ENCODE measurements around the gene SAMHD1.
A peak's percentile ranks its signal among the peaks of the same experiment; 100 is the strongest.
"Not testable (repeated sequence)": the region's sequence is repeated elsewhere in the genome, so short reads cannot be mapped to it uniquely, and the experiment has no call there.

Gene SAMHD1

GRCh38 chr20:36951198-36951978, at the start of gene SAMHD1:
TSS of gene SAMHD1 (minus strand) at chr20:36951708. CDS start at chr20:36951643, 65 bp downstream.
- peak within 1 kb of the TSS; percentile 89 to 100 (median 95) for H3K4me2 ChIP-seq
- TF ChIP-seq Cebpa-rat (IDR thresholded peaks at IDR 0.05), result no peak
- peaks cover 0 to 11% (median 0%) of the 10 kb centered on the region in 11 experiments; a peak in 5 of 22 replicates for H3K36me3 ChIP-seq
- H3K27ac ChIP-seq, result peak within 1 kb of the TSS in 7 of 11 experiments; percentile 14 to 86 (median 69); a peak in 12 of 22 replicates
- peak within 1 kb of the TSS; percentile 57 to 94 (median 71) for H3K9ac ChIP-seq
- H3K27me3 ChIP-seq, result peaks cover 0 to 41% (median 37%) of the 10 kb centered on the region in 11 experiments; a peak in 18 of 22 replicates
- H4K20me1 ChIP-seq, result peaks cover 0 to 36% (median 8%) of the 10 kb centered on the region in 11 experiments; a peak in 13 of 22 replicates
- peaks cover 32 to 60% (median 44%) of the 10 kb centered on the region in 10 experiments for H3K4me1 ChIP-seq
- H3K9me3 ChIP-seq (replicated peaks in 1 of 11), result no peaks in the 10 kb centered on the region
- H3K4me3 ChIP-seq, result peak within 1 kb of the TSS; percentile 61 to 97 (median 70)

- H3K4me3 ChIP-seq, H3K27ac ChIP-seq, H4K20me1 ChIP-seq, H3K4me2 ChIP-seq, H3K9ac ChIP-seq, H3K27me3 ChIP-seq: not testable (repeated sequence)
- Histone ChIP-seq H3K36me3 (peaks cover 19 to 75% (median 69%) of the 10 kb centered on the region in 11 experiments), H3K4me1 (peaks cover 10 to 23% (median 21%) of the 10 kb centered on the region in 10 experiments), H3K9me3 (replicated peaks in 1 of 11) (peaks cover 4 to 19% (median 14%) of the 10 kb centered on the region in 11 experiments; a peak in 21 of 22 replicates)
Observed at GRCh38 chr20:37000171-37000570, 48.7 kb upstream of the SAMHD1 start.

DNA sequence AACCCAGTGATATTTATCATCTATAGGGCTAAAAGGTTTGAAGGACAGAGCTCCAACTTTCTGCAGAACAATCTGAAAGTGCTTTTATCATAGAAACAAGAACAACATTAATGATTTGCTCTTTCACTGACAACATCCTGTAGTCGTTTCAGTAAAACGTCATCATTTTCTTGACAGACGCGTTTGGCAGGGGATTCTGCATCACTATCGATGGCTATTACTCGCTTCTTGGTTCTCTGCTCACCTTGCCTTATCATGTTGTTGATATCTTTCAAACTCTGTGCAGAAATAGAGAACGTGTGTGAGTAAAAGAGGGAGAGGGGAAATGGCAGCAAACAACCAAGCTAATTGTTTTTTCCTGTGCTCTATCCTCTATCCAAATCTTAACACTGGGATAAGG, 47.1 kb upstream of the SAMHD1 start:
- TF ChIP-seq Cebpa-rat (IDR thresholded peaks at IDR 0.05), result no peak
- Histone ChIP-seq H3K4me1 (peaks cover 0 to 8% (median 6%) of the 10 kb centered on the region in 10 experiments; a peak in 15 of 20 replicates), H3K27me3 (no peaks in the 10 kb centered on the region), H4K20me1 (no peaks in the 10 kb centered on the region), H3K36me3 (peaks cover 31 to 78% (median 72%) of the 10 kb centered on the region in 11 experiments), H3K9me3 (replicated peaks in 1 of 11) (peaks cover 20 to 34% (median 29%) of the 10 kb centered on the region in 11 experiments), H3K27ac (no peak overlapping the region), H3K4me3 (no peak overlapping the region), H3K4me2 (no peak overlapping the region), H3K9ac (no peak overlapping the region)

- Histone ChIP-seq H4K20me1 (no peaks in the 10 kb centered on the region), H3K27me3 (no peaks in the 10 kb centered on the region), H3K4me2 (no peak overlapping the region), H3K4me3 (no peak overlapping the region), H3K27ac (no peak overlapping the region), H3K9me3 (replicated peaks in 1 of 11) (peaks cover 35 to 47% (median 44%) of the 10 kb centered on the region in 11 experiments), H3K36me3 (peaks cover 28 to 74% (median 68%) of the 10 kb centered on the region in 11 experiments), H3K9ac (no peak overlapping the region), H3K4me1 (no peaks in the 10 kb centered on the region)
- no peak for TF ChIP-seq Cebpa-rat (IDR thresholded peaks at IDR 0.05)
Observed at GRCh38 chr20:36997121-36997520, 45.6 kb upstream of the SAMHD1 start.

DNA sequence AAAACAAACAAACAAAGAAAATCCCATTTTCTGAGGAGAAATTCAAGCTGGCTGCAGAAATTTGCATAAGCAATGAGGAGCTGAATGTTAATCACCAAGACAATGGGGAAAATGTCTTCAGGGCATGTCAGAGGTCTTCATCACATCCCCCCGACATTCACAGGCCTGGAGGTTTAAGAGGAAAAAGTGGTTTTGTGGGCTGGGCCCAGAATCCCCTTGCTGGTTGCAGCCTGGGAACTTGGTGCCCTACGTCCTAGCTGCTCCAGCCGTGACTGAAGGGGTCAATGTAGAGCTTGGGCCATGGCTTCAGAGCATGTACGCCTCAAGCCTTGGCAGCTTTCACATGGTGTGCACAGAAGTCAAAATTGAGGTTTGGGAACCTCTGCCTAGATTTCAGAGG, 42.7 kb upstream of the SAMHD1 start:
- Histone ChIP-seq H3K4me1 (peaks cover 12 to 23% (median 15%) of the 10 kb centered on the region in 10 experiments), H3K36me3 (peaks cover 28 to 68% (median 64%) of the 10 kb centered on the region in 11 experiments), H3K9me3 (replicated peaks in 1 of 11) (peaks cover 35 to 50% (median 44%) of the 10 kb centered on the region in 11 experiments)
- H3K9ac ChIP-seq, H3K4me3 ChIP-seq, H3K4me2 ChIP-seq, H4K20me1 ChIP-seq, H3K27ac ChIP-seq, H3K27me3 ChIP-seq: not testable (repeated sequence)

DNA sequence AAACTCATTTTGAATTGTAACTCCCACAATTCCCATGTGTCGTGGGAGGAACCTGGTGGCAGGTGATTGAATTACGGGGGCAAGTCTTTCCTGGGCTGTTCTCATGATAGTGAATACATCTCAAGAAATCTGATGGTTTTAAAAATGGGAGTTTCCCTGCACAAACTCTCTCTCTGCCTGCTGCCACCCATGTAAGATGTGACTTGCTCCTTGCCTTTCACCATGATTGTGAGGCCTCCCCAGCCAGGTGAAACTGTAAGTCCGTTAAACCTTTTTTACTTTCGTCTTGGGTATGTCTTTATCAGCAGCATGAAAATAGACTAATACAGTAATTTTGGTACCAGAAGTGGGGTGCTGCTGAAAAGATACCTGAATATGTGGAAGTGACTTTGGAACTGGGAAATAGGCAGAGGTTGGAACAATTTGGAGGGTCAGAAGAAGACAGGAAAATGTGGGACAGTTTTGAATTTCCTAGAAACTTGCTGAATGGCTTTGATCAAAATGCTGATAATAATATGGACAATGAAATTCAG, 41.4 kb upstream of the SAMHD1 start:
- peaks cover 24 to 55% (median 52%) of the 10 kb centered on the region in 11 experiments for H3K36me3 ChIP-seq
- no peaks in the 10 kb centered on the region for H3K27me3 ChIP-seq
- no peak overlapping the region for H3K27ac ChIP-seq
- no peak overlapping the region for H3K4me2 ChIP-seq
- H3K9me3 ChIP-seq (replicated peaks in 1 of 11), result peaks cover 37 to 63% (median 52%) of the 10 kb centered on the region in 11 experiments
- no peak overlapping the region for H3K9ac ChIP-seq
- H3K4me1 ChIP-seq, result peaks cover 26 to 37% (median 28%) of the 10 kb centered on the region in 10 experiments
- TF ChIP-seq Cebpa-rat (IDR thresholded peaks at IDR 0.05), result no peak
- H4K20me1 ChIP-seq, result no peaks in the 10 kb centered on the region
- H3K4me3 ChIP-seq, result no peak overlapping the region

GRCh38 chr20:36991703-36992102, 40.2 kb upstream of the SAMHD1 start:
- H3K9me3 ChIP-seq (replicated peaks in 1 of 11), result peaks cover 37 to 75% (median 63%) of the 10 kb centered on the region in 11 experiments
- peaks cover 22 to 45% (median 41%) of the 10 kb centered on the region in 11 experiments for H3K36me3 ChIP-seq
- no peaks in the 10 kb centered on the region for H3K27me3 ChIP-seq
- H3K9ac ChIP-seq, result no peak overlapping the region
- no peak overlapping the region for H3K4me3 ChIP-seq
- no peak for TF ChIP-seq Cebpa-rat (IDR thresholded peaks at IDR 0.05)
- no peaks in the 10 kb centered on the region for H4K20me1 ChIP-seq
- H3K4me1 ChIP-seq, result peaks cover 27 to 38% (median 32%) of the 10 kb centered on the region in 10 experiments
- H3K4me2 ChIP-seq, result peak overlapping the region in 1 of 11 experiments; percentile 38; a peak in 3 of 22 replicates
- no peak overlapping the region for H3K27ac ChIP-seq

DNA sequence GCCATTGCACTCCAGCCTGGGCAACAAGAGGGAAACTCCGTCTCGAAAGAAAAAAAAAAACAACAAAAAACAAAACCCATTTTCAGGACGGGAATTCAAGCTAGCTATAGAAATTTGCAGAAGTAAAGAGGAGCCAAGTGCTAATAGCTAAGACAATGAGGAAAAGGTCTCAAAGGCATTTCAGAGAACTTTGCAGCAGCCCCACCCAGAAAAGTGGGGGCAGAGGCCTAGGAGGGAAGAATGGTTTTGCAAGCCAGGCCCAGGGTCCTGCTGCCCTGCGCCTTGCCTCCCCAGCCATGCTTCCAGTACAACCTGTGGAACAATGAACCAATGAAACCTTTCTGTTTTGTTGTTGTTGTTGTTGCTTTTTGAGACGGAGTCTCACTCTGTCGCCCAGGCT, 38.3 kb upstream of the SAMHD1 start:
- TF ChIP-seq Cebpa-rat (IDR thresholded peaks at IDR 0.05), result no peak
- H3K36me3 ChIP-seq, result peaks cover 12 to 26% (median 22%) of the 10 kb centered on the region in 11 experiments; a peak in 21 of 22 replicates
- peak overlapping the region in 4 of 11 experiments; percentile 7 to 32 (median 24); a peak in 1 of 22 replicates for H3K9ac ChIP-seq
- H4K20me1 ChIP-seq, result no peaks in the 10 kb centered on the region
- peaks cover 30 to 51% (median 36%) of the 10 kb centered on the region in 10 experiments for H3K4me1 ChIP-seq
- peak overlapping the region; percentile 44 to 72 (median 52) for H3K4me2 ChIP-seq
- peak overlapping the region in 10 of 11 experiments; percentile 2 to 77 (median 54); a peak in 16 of 22 replicates for H3K27ac ChIP-seq
- H3K27me3 ChIP-seq, result no peaks in the 10 kb centered on the region
- peaks cover 26 to 74% (median 63%) of the 10 kb centered on the region in 11 experiments for H3K9me3 ChIP-seq (replicated peaks in 1 of 11)
- H3K4me3 ChIP-seq, result no peak overlapping the region

GRCh38 chr20:36988494-36988966, 37.0 kb upstream of the SAMHD1 start:
- Histone ChIP-seq H3K27me3 (no peaks in the 10 kb centered on the region), H3K4me1 (peaks cover 38 to 64% (median 46%) of the 10 kb centered on the region in 10 experiments), H3K36me3 (peaks cover 2 to 13% (median 10%) of the 10 kb centered on the region in 11 experiments; a peak in 16 of 22 replicates), H3K4me3 (peak overlapping the region in 5 of 10 experiments; percentile 2 to 37 (median 11); a peak in 6 of 20 replicates), H3K9ac (peak overlapping the region in 3 of 11 experiments; percentile 14 to 53 (median 49); a peak in 6 of 22 replicates), H3K27ac (peak overlapping the region in 10 of 11 experiments; percentile 17 to 77 (median 54); a peak in 17 of 22 replicates), H4K20me1 (no peaks in the 10 kb centered on the region), H3K4me2 (peak overlapping the region; percentile 44 to 72 (median 52)), H3K9me3 (replicated peaks in 1 of 11) (peaks cover 13 to 61% (median 50%) of the 10 kb centered on the region in 11 experiments)
- TF ChIP-seq Cebpa-rat (IDR thresholded peaks at IDR 0.05), result no peak
